ENCODE measurements around the gene SHBG.
A peak's percentile ranks its signal among the peaks of the same experiment; 100 is the strongest.
"Not testable (repeated sequence)": the region's sequence is repeated elsewhere in the genome, so short reads cannot be mapped to it uniquely, and the experiment has no call there.

SHBG gene, protein sequence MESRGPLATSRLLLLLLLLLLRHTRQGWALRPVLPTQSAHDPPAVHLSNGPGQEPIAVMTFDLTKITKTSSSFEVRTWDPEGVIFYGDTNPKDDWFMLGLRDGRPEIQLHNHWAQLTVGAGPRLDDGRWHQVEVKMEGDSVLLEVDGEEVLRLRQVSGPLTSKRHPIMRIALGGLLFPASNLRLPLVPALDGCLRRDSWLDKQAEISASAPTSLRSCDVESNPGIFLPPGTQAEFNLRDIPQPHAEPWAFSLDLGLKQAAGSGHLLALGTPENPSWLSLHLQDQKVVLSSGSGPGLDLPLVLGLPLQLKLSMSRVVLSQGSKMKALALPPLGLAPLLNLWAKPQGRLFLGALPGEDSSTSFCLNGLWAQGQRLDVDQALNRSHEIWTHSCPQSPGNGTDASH

DNA sequence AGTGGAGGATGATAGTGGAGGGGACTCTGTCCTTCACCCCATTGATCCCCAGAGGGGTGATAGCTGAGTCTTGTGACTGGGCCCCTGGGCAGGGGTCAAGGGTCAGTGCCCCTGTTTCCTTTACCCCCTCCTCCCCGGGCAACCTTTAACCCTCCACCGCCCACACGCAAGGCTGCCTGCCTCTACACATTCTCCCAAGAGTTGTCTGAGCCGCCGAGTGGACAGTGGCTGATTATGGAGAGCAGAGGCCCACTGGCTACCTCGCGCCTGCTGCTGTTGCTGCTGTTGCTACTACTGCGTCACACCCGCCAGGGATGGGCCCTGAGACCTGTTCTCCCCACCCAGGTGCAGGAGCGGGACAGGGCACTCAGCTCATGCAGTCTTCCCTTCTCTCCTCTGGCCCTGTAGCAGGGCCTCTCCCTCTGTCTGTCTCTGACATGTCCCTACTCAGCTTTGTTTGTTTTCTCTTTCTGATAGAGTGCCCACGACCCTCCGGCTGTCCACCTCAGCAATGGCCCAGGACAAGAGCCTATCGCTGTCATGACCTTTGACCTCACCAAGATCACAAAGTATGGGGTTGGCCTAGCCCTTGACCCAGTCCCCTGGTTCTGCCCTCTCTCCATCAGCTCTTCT, at the start of gene SHBG:
Gene SHBG, plus strand, starts transcription at position 197 of the 633 bp plus-strand sequence. Its CDS starts 38 bp downstream, at position 235.
- Histone ChIP-seq H3K27ac (no peak within 1 kb of the TSS), H3K4me3 (no peak within 1 kb of the TSS)

DNA sequence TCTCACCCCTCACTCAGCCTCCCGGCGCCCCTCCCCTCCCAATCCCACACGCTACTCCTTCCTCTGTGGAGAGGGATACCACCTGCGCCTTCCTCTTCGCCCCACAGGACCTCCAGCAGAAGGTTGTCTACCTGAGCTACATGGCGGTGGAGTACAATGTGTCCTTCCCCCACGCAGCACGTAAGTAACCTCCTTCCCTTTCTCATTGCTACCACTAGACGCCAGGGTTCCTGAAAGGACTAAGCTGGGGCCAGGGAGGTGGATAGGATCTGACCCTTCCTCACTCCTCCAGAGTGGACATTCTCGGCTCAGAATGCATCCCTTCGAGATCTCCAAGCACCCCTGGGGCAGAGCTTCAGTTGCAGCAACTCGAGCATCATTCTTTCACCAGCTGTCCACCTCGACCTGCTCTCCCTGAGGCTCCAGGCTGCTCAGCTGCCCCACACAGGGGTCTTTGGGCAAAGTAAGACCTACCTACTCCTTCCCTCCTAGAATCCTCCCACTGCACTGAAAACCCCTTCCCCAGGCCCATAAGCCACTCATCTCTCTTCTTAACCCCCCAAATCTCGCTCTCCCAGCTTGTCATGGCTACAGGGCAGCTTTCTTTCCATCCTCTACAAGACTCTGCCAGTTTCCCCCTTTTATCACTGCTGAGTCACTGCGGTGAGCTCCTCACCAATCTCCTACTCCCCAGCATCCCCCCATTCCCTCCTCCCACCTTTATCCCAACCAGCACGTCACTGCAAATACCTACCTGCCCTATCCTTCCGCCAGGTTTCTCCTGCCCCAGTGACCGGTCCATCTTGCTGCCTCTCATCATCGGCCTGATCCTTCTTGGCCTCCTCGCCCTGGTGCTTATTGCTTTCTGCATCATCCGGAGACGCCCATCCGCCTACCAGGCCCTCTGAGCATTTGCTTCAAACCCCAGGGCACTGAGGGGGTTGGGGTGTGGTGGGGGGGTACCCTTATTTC, 49.0 kb upstream of the SHBG start:
- Histone ChIP-seq H3K27ac (peak overlapping the region in 20 of 21 experiments; percentile 16 to 99 (median 92)), H3K4me3 (peak overlapping the region; percentile 4 to 57 (median 18))

DNA sequence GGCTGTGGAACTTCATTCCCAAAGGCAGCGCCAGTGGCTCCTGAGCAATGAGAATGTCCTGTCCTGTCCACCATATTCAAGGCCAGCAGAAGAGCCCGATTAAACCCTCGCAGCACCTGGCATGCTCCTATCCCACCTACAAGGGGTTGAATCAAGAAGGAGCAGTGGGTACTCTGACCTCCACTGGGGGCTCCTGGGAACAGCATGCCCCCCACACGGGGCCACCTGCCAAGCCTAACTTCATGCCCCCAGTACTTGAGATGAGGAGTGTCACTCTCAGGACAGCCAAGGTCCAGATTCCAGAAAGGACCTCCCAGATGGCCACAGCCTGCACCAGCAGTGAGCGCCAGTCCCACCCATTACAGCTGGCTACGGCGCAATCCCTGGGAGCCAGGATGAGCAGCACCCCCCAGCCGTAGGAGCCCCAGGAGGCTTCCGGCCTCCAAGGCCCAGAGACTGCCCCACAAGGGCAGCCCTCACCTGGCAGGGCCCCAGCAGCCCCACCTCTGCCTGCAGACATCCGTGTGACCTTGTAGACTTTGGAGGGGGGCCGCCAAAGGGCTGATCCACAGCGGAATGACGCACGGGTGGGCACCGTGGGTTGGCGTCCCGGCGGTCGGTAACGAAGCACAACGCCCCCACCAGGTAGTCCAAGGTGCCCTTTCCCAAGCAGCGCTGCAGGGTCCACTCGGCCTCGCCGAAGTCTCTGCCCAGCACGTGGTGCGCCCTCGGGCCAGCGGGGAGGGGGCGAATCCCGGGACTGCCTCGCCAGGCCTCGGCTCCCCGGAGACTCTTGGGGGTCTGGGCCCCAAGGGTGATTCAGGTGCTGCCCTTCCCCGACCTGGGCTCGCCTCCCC, 47.3 kb upstream of the SHBG start:
- Histone ChIP-seq H3K4me3 (peak overlapping the region; percentile 32 to 57 (median 46)), H3K27ac (peak overlapping the region; percentile 68 to 99 (median 93))

DNA sequence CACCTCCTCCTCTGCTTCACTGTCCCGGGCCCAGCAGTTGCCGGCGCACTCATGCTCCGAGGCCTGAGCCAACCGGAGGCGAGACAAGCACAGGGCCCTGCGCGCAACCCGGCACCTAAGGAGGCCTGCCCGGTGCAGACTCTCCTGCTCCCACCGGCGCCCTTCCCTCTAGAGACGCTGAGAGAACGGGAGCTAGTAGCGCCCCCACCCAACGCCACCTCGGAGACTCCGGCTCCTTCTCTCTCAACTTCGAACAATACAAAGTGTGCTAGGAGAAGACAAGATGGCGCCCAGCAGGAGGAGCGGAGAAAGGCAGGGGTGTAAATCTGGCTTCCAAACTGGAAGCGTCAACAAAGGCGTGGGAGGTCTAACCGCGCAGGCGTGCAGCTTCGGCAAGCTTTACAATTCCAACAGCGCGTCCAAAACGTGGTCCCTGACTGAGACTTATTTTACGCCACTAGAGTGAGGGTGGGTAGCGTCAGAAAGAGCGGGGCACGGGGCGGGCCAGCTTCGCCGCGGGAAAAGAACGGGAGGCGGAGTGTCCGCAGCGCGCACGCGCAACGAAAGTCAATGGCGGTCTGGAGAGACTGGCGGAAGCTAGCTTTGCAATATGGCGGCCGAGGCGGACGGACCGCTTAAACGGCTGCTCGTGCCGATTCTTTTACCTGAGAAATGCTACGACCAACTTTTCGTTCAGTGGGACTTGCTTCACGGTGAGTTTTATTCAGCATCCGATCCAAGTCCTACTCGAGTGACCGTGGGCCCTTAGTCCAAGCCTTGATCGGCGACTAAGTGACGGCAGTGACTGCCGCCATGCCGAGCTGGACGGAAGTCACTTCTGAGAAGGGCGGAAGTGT, 46.5 kb upstream of the SHBG start, which contains the start of gene MPDU1:
Gene MPDU1, plus strand, starts transcription at position 600 of the 857 bp plus-strand sequence. Its CDS starts 11 bp downstream, at position 611.
- Histone ChIP-seq H3K27ac (peak within 1 kb of the TSS; percentile 68 to 99 (median 93)), H3K4me3 (peak within 1 kb of the TSS; percentile 32 to 57 (median 46))

DNA sequence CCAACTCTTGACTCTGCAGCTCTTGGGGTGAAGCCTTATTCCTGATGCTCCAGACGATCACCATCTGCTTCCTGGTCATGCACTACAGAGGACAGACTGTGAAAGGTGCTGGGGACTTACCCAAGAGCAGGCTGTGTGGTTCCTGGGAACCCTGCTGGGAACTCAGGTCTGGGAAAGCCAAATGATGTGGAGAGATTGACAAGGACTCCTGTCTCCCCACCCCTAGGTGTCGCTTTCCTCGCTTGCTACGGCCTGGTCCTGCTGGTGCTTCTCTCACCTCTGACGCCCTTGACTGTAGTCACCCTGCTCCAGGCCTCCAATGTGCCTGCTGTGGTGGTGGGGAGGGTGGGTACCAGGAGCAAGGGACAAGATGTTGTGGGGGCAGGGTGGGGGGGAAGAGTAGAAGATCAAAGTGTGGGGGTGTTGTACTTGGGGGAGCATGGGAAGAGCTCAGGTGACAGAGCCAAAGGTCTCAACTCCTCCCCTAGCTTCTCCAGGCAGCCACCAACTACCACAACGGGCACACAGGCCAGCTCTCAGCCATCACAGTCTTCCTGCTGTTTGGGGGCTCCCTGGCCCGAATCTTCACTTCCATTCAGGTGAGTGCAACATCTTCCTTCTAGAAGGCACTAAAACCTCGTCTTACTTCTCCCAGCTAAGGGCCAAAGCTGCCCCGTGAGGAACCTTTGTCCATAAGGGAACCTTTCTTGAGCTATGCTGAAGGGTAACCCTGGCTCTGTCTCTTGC, 43.1 kb upstream of the SHBG start:
- Histone ChIP-seq H3K27ac (peak overlapping the region in 18 of 21 experiments; percentile 26 to 92 (median 83)), H3K4me3 (peak overlapping the region in 2 of 7 experiments; percentile 50 to 60)

DNA sequence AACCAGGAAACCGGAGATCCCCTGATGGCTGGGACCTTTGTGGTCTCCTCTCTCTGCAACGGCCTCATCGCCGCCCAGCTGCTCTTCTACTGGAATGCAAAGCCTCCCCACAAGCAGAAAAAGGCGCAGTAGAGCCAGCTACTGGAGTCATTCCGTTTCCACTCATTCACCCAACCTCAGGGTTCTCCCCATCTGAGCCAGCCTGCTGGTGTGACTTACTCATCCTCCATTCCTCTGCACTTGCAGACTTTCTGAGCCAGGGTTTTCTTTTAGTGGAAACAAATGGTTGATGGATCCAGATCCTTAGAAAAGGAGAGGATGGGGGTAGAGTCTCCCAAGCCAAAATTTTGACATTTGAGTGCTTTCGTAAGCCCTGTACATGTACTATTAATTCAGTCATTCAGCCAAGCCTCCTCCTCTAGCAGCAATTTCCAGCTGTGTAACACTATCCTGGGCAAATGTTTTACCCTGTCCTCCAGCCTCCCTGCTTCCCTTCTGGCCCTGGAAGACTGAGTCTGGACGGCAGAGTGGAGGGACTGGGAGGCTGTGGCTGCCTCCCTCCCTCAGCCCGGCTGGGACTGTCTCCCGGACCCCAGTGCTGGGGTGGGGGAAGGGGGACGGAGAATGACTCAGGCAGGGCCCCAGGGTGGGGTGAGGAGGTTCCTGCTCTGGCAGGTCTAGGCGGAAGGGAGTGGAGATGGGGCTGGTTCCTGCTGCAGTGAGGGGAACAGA, 42.3 kb upstream of the SHBG start:
- H3K4me3 ChIP-seq = peak overlapping the region in 6 of 7 experiments; percentile 30 to 60 (median 48)
- H3K27ac ChIP-seq = peak overlapping the region in 20 of 21 experiments; percentile 28 to 92 (median 84)

DNA sequence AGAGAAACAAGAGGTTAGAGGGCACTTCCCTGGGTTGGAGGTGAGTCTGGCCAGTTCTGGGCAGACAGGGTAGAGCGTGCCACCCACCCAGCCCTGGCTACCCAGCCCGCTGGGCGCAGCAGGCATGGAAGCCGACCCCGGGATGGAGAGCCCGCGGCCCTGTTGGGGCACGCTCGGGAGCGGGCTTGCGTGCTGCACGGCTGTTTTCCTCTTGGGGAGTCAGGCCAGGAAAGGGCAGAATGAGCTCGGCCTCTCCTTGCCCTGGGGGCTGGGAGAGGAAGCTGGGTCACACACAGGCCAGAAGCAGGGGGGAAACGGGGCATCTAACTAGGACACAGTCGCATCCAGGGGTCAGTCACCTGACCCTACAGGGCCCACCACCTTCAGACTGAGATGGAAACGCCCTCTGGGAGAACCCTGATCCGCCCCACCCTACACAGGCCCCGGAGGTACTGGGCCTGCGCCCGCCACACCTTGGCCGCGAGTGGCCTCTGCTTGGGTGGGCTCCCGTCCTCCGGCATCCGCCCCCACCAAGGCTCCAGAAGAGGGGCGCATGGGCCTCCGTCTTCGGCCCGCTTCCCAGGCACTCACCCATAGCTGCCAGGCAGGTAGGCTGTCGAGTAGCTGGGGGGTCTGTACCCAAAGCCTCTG, 41.3 kb upstream of the SHBG start:
- H3K27ac ChIP-seq = peak overlapping the region; percentile 28 to 92 (median 83)
- H3K4me3 ChIP-seq = peak overlapping the region; percentile 30 to 60 (median 47)

DNA sequence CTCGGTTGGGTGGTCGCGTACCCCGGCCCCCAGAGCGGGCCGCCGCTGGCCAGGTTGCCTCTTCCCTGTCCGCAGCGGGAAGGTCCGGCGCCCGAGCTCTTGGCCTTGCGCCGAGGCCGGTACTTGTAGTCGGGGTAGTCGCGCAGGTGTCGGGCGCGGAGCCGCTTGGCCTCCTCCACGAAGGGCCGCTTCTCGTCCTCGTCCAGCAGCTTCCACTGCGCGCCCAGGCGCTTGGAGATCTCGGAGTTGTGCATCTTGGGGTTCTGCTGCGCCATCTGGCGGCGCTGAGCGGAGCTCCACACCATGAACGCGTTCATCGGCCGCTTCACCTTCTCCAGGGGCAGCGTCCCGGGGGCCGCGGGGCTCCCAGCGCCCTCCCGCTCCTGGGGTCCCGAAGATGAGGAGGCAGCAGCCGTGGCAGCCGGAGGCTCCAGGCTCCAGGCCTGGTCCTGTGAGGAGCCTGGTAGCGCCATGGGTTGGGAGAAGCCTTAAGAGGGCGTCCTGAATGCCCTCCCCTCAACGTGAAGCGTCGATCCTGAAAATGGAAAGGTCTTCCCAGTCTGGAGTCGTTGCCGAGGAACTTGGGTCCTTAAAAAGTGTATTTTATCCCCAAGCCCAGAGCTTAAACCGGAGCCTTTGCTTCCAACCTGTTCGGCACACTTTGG, 40.6 kb upstream of the SHBG start:
- H3K27ac ChIP-seq = peak overlapping the region; percentile 28 to 92 (median 83)
- peak overlapping the region; percentile 30 to 60 (median 47) for H3K4me3 ChIP-seq

DNA sequence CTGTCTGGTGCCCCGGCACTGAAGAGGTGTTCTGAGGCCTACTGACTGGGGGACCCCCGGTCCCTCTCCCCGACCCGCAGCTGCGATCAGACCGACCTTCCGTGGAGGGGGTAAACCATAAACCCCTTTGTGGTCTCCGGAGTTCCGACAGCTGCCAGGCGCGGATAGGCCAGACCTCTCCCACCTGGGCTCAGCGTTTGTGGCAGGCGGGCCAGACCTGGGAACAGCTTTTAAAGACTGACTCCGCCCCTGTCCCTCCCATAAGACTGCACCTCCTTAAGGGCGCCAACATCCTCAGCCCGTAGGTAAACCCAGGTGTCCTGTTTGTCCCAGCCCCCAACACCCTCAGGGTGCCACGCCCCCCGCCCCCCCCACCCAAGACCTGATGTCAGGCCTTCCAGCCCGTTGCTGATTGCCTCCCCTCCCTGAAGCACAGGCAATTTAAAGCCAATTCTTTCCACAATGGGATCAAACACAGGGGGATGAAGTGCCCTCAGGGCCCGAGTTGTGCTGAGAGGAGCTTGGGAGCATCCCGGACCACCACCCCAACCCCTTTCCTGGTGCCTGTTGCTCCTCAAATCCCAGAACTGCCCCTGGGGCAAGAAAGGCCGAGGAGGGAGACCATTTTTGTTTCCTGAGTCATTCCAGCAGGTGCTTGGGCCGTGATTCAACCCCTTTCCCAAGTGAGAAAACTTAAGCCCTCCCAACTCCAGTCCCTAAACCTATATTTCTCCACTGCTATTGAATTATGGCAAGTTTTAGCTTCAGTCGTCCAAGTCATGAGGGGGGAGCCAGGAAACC, 39.8 kb upstream of the SHBG start, which contains the start of gene SOX15:
Gene SOX15, minus strand, starts transcription at position 204 of the 801 bp plus-strand sequence. CDS start 418 bp downstream, outside the sequence.
- Histone ChIP-seq H3K27ac (peak within 1 kb of the TSS; percentile 36 to 92 (median 83)), H3K4me3 (peak within 1 kb of the TSS; percentile 30 to 60 (median 47))

DNA sequence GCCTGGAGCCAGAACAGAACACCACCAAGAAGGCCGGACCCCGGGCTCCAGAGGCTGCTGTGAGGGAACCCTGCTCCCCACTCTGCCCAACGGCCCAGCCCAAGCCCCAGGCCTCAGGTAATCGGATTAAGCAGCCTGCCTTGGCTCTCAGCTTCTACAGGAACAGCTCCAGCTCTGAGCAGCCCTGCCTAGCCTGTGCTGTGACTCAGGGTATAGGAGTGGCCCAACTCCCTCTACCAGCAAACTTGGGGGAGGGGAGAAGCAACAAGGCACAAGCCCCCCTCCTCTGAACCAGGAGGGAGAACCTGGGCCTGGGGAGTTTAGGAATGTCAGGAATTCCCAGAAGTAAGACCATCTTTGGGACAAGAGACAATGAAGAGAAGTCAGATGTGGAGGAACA, 39.2 kb upstream of the SHBG start:
- Histone ChIP-seq H3K4me3 (no peak overlapping the region), H3K27ac (peak overlapping the region in 15 of 21 experiments; percentile 13 to 89 (median 80))

DNA sequence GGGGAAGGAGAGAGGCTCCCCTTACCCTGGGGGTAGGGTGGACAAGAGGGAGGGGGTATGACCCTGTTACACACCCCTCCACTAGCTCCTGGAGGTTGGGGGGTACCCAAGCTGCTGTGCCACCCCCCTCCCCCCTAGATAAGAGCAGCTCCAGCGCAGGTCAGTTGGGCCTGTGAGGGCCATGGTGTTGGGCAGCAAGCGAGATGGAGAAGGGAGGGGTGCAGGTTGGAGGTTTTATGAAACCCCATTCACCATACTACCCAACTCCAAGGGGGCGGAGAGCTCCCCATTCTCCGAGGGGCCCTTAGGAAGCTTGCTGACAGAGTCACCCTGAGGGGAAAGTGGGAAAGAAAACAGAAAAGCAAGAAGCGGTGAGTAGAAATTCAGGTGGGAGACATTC, 38.3 kb upstream of the SHBG start:
- Histone ChIP-seq H3K27ac (peak overlapping the region in 10 of 21 experiments; percentile 3 to 89 (median 83)), H3K4me3 (no peak overlapping the region)

DNA sequence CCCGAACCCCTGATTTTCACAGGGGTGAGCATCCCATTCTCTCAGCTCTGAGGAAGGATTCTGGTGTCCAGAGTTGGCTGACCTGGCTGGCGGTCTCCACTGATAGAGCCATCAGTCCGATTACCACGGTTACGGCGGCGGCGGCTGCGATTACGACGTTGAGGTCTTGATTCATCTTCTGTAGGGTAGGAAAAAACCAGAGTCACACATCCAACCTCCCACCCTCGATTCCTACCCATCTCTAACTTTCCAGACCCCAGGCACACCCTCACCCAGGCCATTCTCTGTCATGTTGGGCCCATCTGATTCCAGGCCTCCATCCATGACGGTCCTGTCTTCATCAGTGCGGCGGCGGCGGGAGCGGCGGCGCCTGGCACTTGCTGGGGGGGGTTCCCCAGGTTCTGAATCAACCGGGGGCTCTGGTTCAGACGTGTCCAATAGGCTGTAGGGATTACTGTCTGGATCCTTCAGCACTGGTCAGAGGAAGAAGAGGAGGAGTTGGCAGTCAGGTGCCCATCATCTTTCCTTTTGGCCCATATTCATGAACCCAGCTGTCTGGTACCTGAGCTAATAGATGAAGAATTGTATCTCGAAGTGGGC, 37.4 kb upstream of the SHBG start:
- Histone ChIP-seq H3K27ac (no peak overlapping the region), H3K4me3 (no peak overlapping the region)

DNA sequence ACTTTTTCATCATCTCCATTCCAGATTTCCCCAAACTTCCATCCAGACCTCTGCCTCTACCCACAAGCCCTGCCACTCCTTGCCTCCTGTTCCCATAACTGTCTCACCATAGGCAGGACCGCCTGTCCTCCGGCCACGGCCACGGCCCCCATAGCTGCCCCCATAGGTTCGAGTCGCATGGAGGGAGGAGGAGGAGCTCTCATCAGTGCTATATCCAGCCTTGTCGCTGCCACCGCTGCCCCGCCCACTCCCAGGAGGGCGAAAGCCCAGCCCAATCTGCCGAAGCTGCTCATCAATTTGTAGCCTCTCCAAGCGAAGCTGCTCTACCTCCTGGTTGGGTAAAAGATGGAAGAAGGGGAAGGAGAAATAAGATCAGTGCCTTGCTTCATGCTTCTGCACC, 36.6 kb upstream of the SHBG start:
- H3K4me3 ChIP-seq = no peak overlapping the region
- no peak overlapping the region for H3K27ac ChIP-seq

DNA sequence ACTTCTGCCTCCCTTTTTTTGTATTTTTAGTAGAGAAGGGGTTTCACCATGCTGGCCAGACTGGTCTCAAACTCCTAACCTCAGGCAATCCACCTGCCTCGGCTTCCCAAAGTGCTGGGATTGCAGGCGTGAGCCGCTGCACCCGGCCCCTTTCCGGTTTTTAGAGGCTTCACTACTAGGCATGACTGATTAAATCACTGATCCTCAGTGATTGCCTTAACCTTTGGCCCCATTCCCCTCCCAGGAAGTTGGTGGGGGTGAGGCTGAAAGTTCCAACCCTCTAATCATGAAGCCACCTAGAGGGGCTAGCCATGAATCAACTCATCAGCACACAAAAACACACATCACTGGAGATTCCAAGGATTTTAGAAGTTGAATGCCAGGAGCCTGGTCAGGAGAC, 32.4 kb upstream of the SHBG start:
- H3K4me3 ChIP-seq, H3K27ac ChIP-seq: not testable (repeated sequence)

Measured in skin epidermis (tissue), 12 donors.